ENCODE results near the gene BOD1L2. TPM values are rescaled to one million over a fixed set of nuclear protein-coding genes. Genes with fewer than 3 reads are reported as not detected.

The BOD1L2 gene
- not detected in 2 replicates for total RNA-seq

DNA sequence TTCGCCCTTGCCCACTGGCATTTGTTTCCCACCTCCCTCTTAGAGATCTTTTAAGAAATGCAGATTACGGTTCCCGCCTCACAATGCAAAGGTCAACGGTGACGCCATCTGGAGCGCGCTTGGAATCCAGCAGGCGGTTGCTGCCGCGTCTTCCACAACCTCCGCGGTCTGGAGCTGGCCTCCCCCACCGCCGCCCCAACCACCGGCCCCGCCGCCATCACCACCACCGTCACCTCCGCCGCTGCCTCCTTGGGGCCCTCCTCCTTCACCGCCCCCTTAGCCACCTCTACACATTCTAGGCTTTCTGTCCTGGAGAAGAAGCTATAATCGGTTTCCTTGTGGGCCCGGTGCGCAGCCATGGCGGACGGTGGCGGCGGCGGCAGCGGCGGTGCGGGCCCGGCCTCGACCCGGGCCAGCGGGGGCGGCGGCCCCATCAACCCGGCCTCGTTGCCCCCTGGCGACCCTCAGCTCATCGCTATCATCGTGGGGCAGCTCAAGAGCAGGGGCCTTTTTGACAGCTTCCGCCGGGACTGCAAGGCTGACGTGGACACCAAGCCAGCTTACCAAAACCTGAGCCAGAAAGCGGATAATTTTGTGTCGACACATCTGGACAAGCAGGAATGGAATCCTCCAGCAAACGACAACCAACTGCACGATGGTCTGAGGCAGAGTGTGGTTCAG is at the start of gene BOD1L2:
TSS of gene BOD1L2 (plus strand) at position 132 of the 681 bp plus-strand sequence. CDS start at position 358, 226 bp downstream.

Other genes with a start within 250 kb of the BOD1L2 start
- not detected in 2 replicates for gene ST8SIA3, start 205.5 kb downstream of the BOD1L2 start, total RNA-seq

All from cardiac ventricle fibroblast (primary cell).